ENCODE data around the gene UBE2G1. TPM values are rescaled to one million over a fixed set of nuclear protein-coding genes. Genes with fewer than 3 reads are reported as not detected.
"Not testable (repeated sequence)": the region's sequence is repeated elsewhere in the genome, so short reads cannot be mapped to it uniquely, and the experiment has no call there.

Gene UBE2G1
- polyA plus RNA-seq, 1 donor from 2014 or later, result 65.8 TPM

DNA sequence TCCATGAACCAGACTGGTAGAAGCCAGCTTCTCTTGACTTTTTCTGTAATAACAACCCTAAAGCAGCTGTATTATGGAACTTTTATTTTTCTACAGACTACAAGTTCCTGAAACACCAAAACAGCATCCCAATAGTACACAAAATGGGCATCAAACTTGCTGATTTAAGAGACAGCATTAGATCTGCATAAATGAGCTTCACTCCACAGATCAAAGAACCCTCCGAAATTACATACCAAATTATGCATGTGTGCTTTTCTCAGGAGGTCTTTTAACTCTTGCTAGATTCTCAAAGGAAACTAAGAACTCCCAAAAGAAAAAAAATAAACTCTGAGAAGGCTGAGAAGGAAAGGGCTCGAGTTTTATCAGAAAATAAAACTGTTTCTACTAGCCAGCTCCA, 12.3 kb downstream of the UBE2G1 start:
- no peaks in the 10 kb centered on the region for H3K36me3 ChIP-seq (ENCODE audit: insufficient read depth, low read length)
- no peaks in the 10 kb centered on the region for H3K27me3 ChIP-seq (ENCODE audit: insufficient read depth, low read depth, low read length)
- H4K20me1 ChIP-seq (ENCODE audit: insufficient read depth), result no peaks in the 10 kb centered on the region
- no peaks in the 10 kb centered on the region for H3F3A ChIP-seq (ENCODE audit: insufficient read depth, low read length, poor library complexity, severe bottlenecking)
- no peak overlapping the region for H2AFZ ChIP-seq (ENCODE audit: low read depth, low read length)
- H3K79me2 ChIP-seq (replicated peaks; ENCODE audit: insufficient read depth, low read length), result peaks cover 70% of the 10 kb centered on the region
- H3K4me2 ChIP-seq (ENCODE audit: low read length), result no peak overlapping the region
- no peak overlapping the region for H3K9ac ChIP-seq (ENCODE audit: low read length)
- H3K4me3 ChIP-seq (ENCODE audit: low read length), result no peak overlapping the region
- TF ChIP-seq EP300 (conservative IDR thresholded peaks at IDR 0.05; ENCODE audit: poor library complexity, severe bottlenecking) (no peak), SMC3 (conservative IDR thresholded peaks at IDR 0.05; ENCODE audit: poor library complexity) (no peak), TAF1 (IDR thresholded peaks at IDR 0.05; ENCODE audit: low read depth) (no peak), MXI1 (conservative IDR thresholded peaks at IDR 0.05; ENCODE audit: poor library complexity, severe bottlenecking) (no peak)
- TF ChIP-seq, protein P1, sequence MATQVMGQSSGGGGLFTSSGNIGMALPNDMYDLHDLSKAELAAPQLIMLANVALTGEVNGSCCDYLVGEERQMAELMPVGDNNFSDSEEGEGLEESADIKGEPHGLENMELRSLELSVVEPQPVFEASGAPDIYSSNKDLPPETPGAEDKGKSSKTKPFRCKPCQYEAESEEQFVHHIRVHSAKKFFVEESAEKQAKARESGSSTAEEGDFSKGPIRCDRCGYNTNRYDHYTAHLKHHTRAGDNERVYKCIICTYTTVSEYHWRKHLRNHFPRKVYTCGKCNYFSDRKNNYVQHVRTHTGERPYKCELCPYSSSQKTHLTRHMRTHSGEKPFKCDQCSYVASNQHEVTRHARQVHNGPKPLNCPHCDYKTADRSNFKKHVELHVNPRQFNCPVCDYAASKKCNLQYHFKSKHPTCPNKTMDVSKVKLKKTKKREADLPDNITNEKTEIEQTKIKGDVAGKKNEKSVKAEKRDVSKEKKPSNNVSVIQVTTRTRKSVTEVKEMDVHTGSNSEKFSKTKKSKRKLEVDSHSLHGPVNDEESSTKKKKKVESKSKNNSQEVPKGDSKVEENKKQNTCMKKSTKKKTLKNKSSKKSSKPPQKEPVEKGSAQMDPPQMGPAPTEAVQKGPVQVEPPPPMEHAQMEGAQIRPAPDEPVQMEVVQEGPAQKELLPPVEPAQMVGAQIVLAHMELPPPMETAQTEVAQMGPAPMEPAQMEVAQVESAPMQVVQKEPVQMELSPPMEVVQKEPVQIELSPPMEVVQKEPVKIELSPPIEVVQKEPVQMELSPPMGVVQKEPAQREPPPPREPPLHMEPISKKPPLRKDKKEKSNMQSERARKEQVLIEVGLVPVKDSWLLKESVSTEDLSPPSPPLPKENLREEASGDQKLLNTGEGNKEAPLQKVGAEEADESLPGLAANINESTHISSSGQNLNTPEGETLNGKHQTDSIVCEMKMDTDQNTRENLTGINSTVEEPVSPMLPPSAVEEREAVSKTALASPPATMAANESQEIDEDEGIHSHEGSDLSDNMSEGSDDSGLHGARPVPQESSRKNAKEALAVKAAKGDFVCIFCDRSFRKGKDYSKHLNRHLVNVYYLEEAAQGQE (IDR thresholded peaks at IDR 0.05; ENCODE audit: borderline replicate concordance), result no peak
- TF ChIP-seq, protein P2, sequence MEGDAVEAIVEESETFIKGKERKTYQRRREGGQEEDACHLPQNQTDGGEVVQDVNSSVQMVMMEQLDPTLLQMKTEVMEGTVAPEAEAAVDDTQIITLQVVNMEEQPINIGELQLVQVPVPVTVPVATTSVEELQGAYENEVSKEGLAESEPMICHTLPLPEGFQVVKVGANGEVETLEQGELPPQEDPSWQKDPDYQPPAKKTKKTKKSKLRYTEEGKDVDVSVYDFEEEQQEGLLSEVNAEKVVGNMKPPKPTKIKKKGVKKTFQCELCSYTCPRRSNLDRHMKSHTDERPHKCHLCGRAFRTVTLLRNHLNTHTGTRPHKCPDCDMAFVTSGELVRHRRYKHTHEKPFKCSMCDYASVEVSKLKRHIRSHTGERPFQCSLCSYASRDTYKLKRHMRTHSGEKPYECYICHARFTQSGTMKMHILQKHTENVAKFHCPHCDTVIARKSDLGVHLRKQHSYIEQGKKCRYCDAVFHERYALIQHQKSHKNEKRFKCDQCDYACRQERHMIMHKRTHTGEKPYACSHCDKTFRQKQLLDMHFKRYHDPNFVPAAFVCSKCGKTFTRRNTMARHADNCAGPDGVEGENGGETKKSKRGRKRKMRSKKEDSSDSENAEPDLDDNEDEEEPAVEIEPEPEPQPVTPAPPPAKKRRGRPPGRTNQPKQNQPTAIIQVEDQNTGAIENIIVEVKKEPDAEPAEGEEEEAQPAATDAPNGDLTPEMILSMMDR (IDR thresholded peaks at IDR 0.05; ENCODE audit: poor library complexity, severe bottlenecking), result no peak
- H3K9me2 ChIP-seq (ENCODE audit: insufficient read depth, low read length), result no peaks in the 10 kb centered on the region
- H3K9me3 ChIP-seq (ENCODE audit: low read length), result no peaks in the 10 kb centered on the region
- H3K27ac ChIP-seq (ENCODE audit: low read length), result no peak overlapping the region

DNA sequence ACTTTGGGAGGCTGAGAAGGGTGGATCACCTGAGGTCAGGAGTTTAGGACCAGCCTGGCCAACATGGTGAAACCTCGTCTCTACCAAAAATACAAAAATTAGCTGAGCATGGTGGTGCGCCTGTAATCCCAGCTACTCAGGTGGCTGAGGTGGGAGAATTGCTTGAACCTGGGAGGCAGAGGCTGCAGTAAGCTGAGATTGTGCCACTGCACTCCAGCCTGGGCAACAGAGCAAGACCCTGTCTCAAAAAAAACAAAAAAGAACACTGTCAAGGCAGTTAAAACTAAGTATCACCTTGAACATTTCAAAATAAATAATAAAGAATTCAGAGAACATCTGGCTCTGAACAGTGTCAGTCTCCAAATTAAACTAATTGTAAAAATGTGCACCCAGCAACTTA, 16.3 kb downstream of the UBE2G1 start:
- not testable (repeated sequence) for H4K20me1 ChIP-seq (ENCODE audit: insufficient read depth); H2AFZ ChIP-seq (ENCODE audit: low read depth, low read length); H3F3A ChIP-seq (ENCODE audit: insufficient read depth, low read length, poor library complexity, severe bottlenecking); H3K9me3 ChIP-seq (ENCODE audit: low read length); H3K27ac ChIP-seq (ENCODE audit: low read length); H3K36me3 ChIP-seq (ENCODE audit: insufficient read depth, low read length); H3K9me2 ChIP-seq (ENCODE audit: insufficient read depth, low read length); H3K9ac ChIP-seq (ENCODE audit: low read length); H3K4me2 ChIP-seq (ENCODE audit: low read length); H3K4me3 ChIP-seq (ENCODE audit: low read length); H3K27me3 ChIP-seq (ENCODE audit: insufficient read depth, low read depth, low read length)
- H3K79me2 ChIP-seq (replicated peaks; ENCODE audit: insufficient read depth, low read length), result peaks cover 62% of the 10 kb centered on the region

DNA sequence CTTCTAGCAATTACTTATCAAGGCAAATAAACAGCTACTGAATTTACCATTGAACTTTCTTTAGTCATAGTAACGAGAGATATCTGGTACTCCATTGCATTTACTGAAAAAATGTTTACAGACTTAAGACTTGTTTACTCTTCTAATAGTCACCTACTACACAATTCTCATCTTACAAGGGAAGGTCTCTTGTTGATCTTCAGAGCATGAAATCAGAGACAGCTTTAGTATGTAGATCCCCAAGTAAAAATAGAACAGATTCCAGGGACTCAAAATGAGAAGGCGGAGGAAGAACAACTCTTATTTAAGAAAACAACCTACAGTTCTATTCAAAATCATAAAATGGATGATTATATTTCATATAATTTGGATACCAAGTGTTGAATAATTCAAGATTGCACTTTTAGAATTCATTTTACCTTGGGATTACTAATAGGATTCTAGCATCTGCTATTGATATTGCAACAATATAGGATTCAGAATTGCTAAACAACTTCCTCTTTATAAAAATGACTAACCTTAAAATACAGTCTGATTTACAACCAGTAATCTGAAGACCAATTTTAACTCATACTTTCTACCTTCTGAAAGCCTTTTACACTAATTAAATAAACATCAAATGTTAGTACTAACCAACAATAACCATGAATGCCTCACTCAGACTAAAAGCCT, 20.8 kb downstream of the UBE2G1 start:
- Histone ChIP-seq H3K4me3 (ENCODE audit: low read length) (no peak overlapping the region), H3F3A (ENCODE audit: insufficient read depth, low read length, poor library complexity, severe bottlenecking) (no peaks in the 10 kb centered on the region), H2AFZ (ENCODE audit: low read depth, low read length) (no peak overlapping the region), H3K9me3 (ENCODE audit: low read length) (no peaks in the 10 kb centered on the region), H3K27me3 (ENCODE audit: insufficient read depth, low read depth, low read length) (no peaks in the 10 kb centered on the region), H3K9me2 (ENCODE audit: insufficient read depth, low read length) (no peaks in the 10 kb centered on the region), H3K4me2 (ENCODE audit: low read length) (no peak overlapping the region), H4K20me1 (ENCODE audit: insufficient read depth) (no peaks in the 10 kb centered on the region), H3K36me3 (ENCODE audit: insufficient read depth, low read length) (no peaks in the 10 kb centered on the region), H3K79me2 (replicated peaks; ENCODE audit: insufficient read depth, low read length) (peaks cover 63% of the 10 kb centered on the region), H3K9ac (ENCODE audit: low read length) (no peak overlapping the region), H3K27ac (ENCODE audit: low read length) (no peak overlapping the region)
- no peak for TF ChIP-seq SMC3 (conservative IDR thresholded peaks at IDR 0.05; ENCODE audit: poor library complexity)
- no peak for TF ChIP-seq EP300 (conservative IDR thresholded peaks at IDR 0.05; ENCODE audit: poor library complexity, severe bottlenecking)
- TF ChIP-seq RAD21 (conservative IDR thresholded peaks at IDR 0.05), result no peak
- no peak for TF ChIP-seq POLR2AphosphoS5 (IDR thresholded peaks at IDR 0.05)
- TF ChIP-seq TAF1 (IDR thresholded peaks at IDR 0.05; ENCODE audit: low read depth), result no peak
- no peak for TF ChIP-seq MXI1 (conservative IDR thresholded peaks at IDR 0.05; ENCODE audit: poor library complexity, severe bottlenecking)
- TF ChIP-seq, protein P2 (IDR thresholded peaks at IDR 0.05; ENCODE audit: poor library complexity, severe bottlenecking), result no peak
- TF ChIP-seq EZH2 (IDR thresholded peaks at IDR 0.05; ENCODE audit: borderline replicate concordance, insufficient read depth, low read length, poor library complexity, severe bottlenecking), result no peak
- TF ChIP-seq, protein P1 (IDR thresholded peaks at IDR 0.05; ENCODE audit: borderline replicate concordance), result no peak

All from neural cell (in vitro differentiated cells).